ENCODE results near the gene SRRM5.
"Not testable (repeated sequence)": the region's sequence is repeated elsewhere in the genome, so short reads cannot be mapped to it uniquely, and the experiment has no call there.

Gene SRRM5

GRCh38 chr19:43624933-43625332 lies 13.0 kb downstream of the SRRM5 start:
- Histone ChIP-seq H2AFZ (ENCODE audit: low read depth, low read length) (no peak overlapping the region), H3K4me3 (ENCODE audit: low read length) (no peak overlapping the region), H3K36me3 (ENCODE audit: insufficient read depth, low read length) (peaks cover 64% of the 10 kb centered on the region), H3K9me3 (ENCODE audit: low read length) (no peaks in the 10 kb centered on the region), H3K4me1 (ENCODE audit: insufficient read depth, low read length) (peaks cover 9% of the 10 kb centered on the region), H3K27me3 (ENCODE audit: insufficient read depth, low read length) (no peaks in the 10 kb centered on the region)

GRCh38 chr19:43625918-43626579 lies 14.2 kb downstream of the SRRM5 start:
- H2AFZ ChIP-seq (ENCODE audit: low read depth, low read length): no peak overlapping the region
- no peaks in the 10 kb centered on the region for H3K9me3 ChIP-seq (ENCODE audit: low read length)
- peaks cover 64% of the 10 kb centered on the region for H3K36me3 ChIP-seq (ENCODE audit: insufficient read depth, low read length)
- H3K4me3 ChIP-seq (ENCODE audit: low read length): no peak overlapping the region
- H3K27me3 ChIP-seq (ENCODE audit: insufficient read depth, low read length): no peaks in the 10 kb centered on the region
- H3K4me1 ChIP-seq (ENCODE audit: insufficient read depth, low read length): no peaks in the 10 kb centered on the region

GRCh38 chr19:43626838-43627237 lies 14.9 kb downstream of the SRRM5 start:
- Histone ChIP-seq H3K9me3 (ENCODE audit: low read length) (no peaks in the 10 kb centered on the region), H3K27me3 (ENCODE audit: insufficient read depth, low read length) (no peaks in the 10 kb centered on the region), H3K36me3 (ENCODE audit: insufficient read depth, low read length) (peaks cover 61% of the 10 kb centered on the region), H3K4me3 (ENCODE audit: low read length) (no peak overlapping the region), H3K4me1 (ENCODE audit: insufficient read depth, low read length) (no peaks in the 10 kb centered on the region), H2AFZ (ENCODE audit: low read depth, low read length) (no peak overlapping the region)

- H3K27me3 ChIP-seq (ENCODE audit: insufficient read depth, low read length): no peaks in the 10 kb centered on the region
Measured at GRCh38 chr19:43628646-43629326, 16.9 kb downstream of the SRRM5 start.

GRCh38 chr19:43631491-43631890 lies 19.6 kb downstream of the SRRM5 start:
- H3K4me1 ChIP-seq (ENCODE audit: insufficient read depth, low read length): peaks cover 24% of the 10 kb centered on the region

More at GRCh38 chr19:43628646-43629326, 16.9 kb downstream of the SRRM5 start:
- H3K4me3 ChIP-seq (ENCODE audit: low read length): no peak overlapping the region
- no peak overlapping the region for H2AFZ ChIP-seq (ENCODE audit: low read depth, low read length)
- H3K9me3 ChIP-seq (ENCODE audit: low read length): no peaks in the 10 kb centered on the region
- no peaks in the 10 kb centered on the region for H3K4me1 ChIP-seq (ENCODE audit: insufficient read depth, low read length)
- peaks cover 45% of the 10 kb centered on the region for H3K36me3 ChIP-seq (ENCODE audit: insufficient read depth, low read length)

GRCh38 chr19:43633520-43633919 lies 21.6 kb downstream of the SRRM5 start:
- H3K4me1 ChIP-seq (ENCODE audit: insufficient read depth, low read length): peaks cover 39% of the 10 kb centered on the region
- peaks cover 3% of the 10 kb centered on the region for H3K36me3 ChIP-seq (ENCODE audit: insufficient read depth, low read length)
- no peaks in the 10 kb centered on the region for H3K27me3 ChIP-seq (ENCODE audit: insufficient read depth, low read length)
- no peak overlapping the region for H3K4me3 ChIP-seq (ENCODE audit: low read length)
- H3K9me3 ChIP-seq (ENCODE audit: low read length): no peaks in the 10 kb centered on the region
- no peak overlapping the region for H2AFZ ChIP-seq (ENCODE audit: low read depth, low read length)

More at GRCh38 chr19:43631491-43631890, 19.6 kb downstream of the SRRM5 start:
- Histone ChIP-seq H2AFZ (ENCODE audit: low read depth, low read length) (no peak overlapping the region), H3K4me3 (ENCODE audit: low read length) (no peak overlapping the region), H3K36me3 (ENCODE audit: insufficient read depth, low read length) (peaks cover 19% of the 10 kb centered on the region), H3K9me3 (ENCODE audit: low read length) (no peaks in the 10 kb centered on the region), H3K27me3 (ENCODE audit: insufficient read depth, low read length) (no peaks in the 10 kb centered on the region)

- H3K4me3 ChIP-seq (ENCODE audit: low read length): no peak overlapping the region
Measured at GRCh38 chr19:43634068-43634467, 22.2 kb downstream of the SRRM5 start.

GRCh38 chr19:43634506-43634871 lies 22.6 kb downstream of the SRRM5 start:
- H3K27me3 ChIP-seq (ENCODE audit: insufficient read depth, low read length): no peaks in the 10 kb centered on the region
- peak overlapping the region; percentile 40 for H3K4me3 ChIP-seq (ENCODE audit: low read length)
- H3K9me3 ChIP-seq (ENCODE audit: low read length): no peaks in the 10 kb centered on the region
- H2AFZ ChIP-seq (ENCODE audit: low read depth, low read length): no peak overlapping the region
- H3K36me3 ChIP-seq (ENCODE audit: insufficient read depth, low read length): no peaks in the 10 kb centered on the region
- peaks cover 46% of the 10 kb centered on the region for H3K4me1 ChIP-seq (ENCODE audit: insufficient read depth, low read length)

More at GRCh38 chr19:43634068-43634467, 22.2 kb downstream of the SRRM5 start:
- no peaks in the 10 kb centered on the region for H3K36me3 ChIP-seq (ENCODE audit: insufficient read depth, low read length)
- no peaks in the 10 kb centered on the region for H3K27me3 ChIP-seq (ENCODE audit: insufficient read depth, low read length)
- no peaks in the 10 kb centered on the region for H3K9me3 ChIP-seq (ENCODE audit: low read length)
- no peak overlapping the region for H2AFZ ChIP-seq (ENCODE audit: low read depth, low read length)
- peaks cover 44% of the 10 kb centered on the region for H3K4me1 ChIP-seq (ENCODE audit: insufficient read depth, low read length)

GRCh38 chr19:43634872-43635560 lies 23.1 kb downstream of the SRRM5 start:
- Histone ChIP-seq H3K9me3 (ENCODE audit: low read length) (no peaks in the 10 kb centered on the region), H3K4me3 (ENCODE audit: low read length) (peak overlapping the region; percentile 40), H3K4me1 (ENCODE audit: insufficient read depth, low read length) (peaks cover 46% of the 10 kb centered on the region), H2AFZ (ENCODE audit: low read depth, low read length) (no peak overlapping the region), H3K36me3 (ENCODE audit: insufficient read depth, low read length) (no peaks in the 10 kb centered on the region), H3K27me3 (ENCODE audit: insufficient read depth, low read length) (no peaks in the 10 kb centered on the region)

- H3K36me3 ChIP-seq (ENCODE audit: insufficient read depth, low read length); H2AFZ ChIP-seq (ENCODE audit: low read depth, low read length); H3K27me3 ChIP-seq (ENCODE audit: insufficient read depth, low read length); H3K9me3 ChIP-seq (ENCODE audit: low read length): not testable (repeated sequence)
- H3K4me1 ChIP-seq (ENCODE audit: insufficient read depth, low read length): peaks cover 50% of the 10 kb centered on the region
- peak overlapping the region; percentile 40 for H3K4me3 ChIP-seq (ENCODE audit: low read length)
Measured at GRCh38 chr19:43635561-43635940, 23.7 kb downstream of the SRRM5 start.

GRCh38 chr19:43636121-43636683 lies 24.3 kb downstream of the SRRM5 start:
- no peak overlapping the region for H2AFZ ChIP-seq (ENCODE audit: low read depth, low read length)
- H3K36me3 ChIP-seq (ENCODE audit: insufficient read depth, low read length): no peaks in the 10 kb centered on the region
- no peaks in the 10 kb centered on the region for H3K27me3 ChIP-seq (ENCODE audit: insufficient read depth, low read length)
- peaks cover 52% of the 10 kb centered on the region for H3K4me1 ChIP-seq (ENCODE audit: insufficient read depth, low read length)
- no peaks in the 10 kb centered on the region for H3K9me3 ChIP-seq (ENCODE audit: low read length)
- H3K4me3 ChIP-seq (ENCODE audit: low read length): peak overlapping the region; percentile 11

- H3K4me1 ChIP-seq (ENCODE audit: insufficient read depth, low read length): peaks cover 52% of the 10 kb centered on the region
- no peaks in the 10 kb centered on the region for H3K27me3 ChIP-seq (ENCODE audit: insufficient read depth, low read length)
- no peaks in the 10 kb centered on the region for H3K9me3 ChIP-seq (ENCODE audit: low read length)
- no peaks in the 10 kb centered on the region for H3K36me3 ChIP-seq (ENCODE audit: insufficient read depth, low read length)
- no peak overlapping the region for H2AFZ ChIP-seq (ENCODE audit: low read depth, low read length)
- H3K4me3 ChIP-seq (ENCODE audit: low read length): peak overlapping the region; percentile 91
Measured at GRCh38 chr19:43638214-43638994, 26.5 kb downstream of the SRRM5 start.
